Activated CD8-positive, alpha-beta memory T cell treated with anti-CD3 and anti-CD28 coated beads for 4 hours (primary cell): ENCODE data around the gene SYNPO2.
"Not testable (repeated sequence)": the region's sequence is repeated elsewhere in the genome, so short reads cannot be mapped to it uniquely, and the experiment has no call there.

Source experiments
- DNase-seq, 2 donors: peaks; one replicate each; pipeline ENCODE4 v3.0.0-alpha.2; 2020; ENCODE audit warnings: low read depth in 2 of 2

The SYNPO2 gene

GRCh38 chr4:119032921-119033685 lies 144.4 kb downstream of the SYNPO2 start:
- no peak for DNase-seq

DNA sequence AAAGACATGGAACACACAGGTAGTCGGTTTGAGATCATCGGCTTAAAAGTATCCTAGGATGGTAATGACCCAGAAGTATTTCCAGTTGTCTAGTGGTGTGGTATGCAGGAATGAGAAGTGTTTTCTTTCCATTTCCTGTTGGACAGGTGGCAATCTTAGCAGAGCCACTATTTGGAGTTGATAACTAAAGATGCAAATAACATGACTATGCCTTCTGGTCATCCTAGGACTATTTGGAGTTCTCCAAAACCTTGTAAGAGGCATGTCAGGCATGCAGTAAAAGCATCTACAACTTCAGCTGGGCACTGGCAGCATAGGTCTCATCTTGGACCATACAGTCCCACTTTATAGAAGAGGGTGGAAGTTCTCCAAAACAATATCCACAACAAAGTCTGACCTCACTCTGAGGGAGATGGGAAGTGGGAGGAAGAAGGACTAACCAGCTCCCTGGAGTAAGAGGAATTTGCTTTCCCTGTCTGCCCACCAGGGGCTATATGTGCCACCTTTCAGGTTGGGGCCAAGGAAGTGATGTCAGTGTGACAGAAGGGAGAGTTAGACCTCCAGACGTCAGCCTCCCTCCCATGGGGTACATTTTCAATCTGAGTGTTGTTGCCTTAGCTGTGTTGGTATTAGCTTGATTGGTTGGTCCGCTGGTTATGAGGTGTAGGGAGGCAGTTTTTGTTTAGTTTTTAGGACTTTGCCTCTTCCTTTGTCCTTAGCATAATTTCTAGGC lies 145.8 kb downstream of the SYNPO2 start:
- DNase-seq = no peak

DNA sequence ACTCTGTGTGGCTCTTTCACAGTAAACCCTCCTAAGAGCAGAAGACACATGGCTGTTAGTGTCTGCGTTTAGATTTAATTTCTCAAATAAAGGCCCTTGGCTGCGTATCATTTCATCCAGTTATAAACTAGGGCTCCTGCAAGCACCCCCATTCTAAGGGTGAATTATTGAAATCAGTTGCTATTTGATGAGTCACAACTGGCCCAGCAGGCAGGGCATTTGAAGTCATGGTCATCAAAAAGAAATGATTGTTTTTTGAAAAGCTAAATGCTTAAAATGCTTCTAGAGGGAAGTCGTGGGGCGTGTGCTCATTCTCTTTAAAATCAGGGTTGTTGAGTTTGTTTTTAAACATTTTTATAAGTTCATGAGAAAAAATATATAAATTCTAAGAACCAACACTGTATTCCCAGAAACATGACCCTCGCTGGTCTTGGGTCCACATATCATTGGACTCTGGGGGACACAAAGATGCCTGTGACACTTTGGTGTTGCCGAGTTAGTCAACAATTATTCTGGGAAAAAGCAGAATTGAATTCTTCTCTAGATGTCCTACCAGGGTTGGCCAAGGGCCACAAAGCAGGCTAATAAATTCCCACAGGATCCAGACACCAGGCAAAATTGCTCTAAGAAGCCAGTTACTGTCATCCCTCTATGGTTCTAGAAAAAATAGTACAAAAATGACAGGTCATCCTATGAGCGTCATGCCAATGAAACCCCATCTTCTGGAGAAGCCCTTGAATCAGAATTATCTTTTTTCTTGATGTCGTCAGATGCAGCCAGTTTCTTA lies 147.5 kb downstream of the SYNPO2 start:
- DNase-seq = no peak

- DNase-seq = no peak
Measured at GRCh38 chr4:119037709-119038108, 149.1 kb downstream of the SYNPO2 start.

DNA sequence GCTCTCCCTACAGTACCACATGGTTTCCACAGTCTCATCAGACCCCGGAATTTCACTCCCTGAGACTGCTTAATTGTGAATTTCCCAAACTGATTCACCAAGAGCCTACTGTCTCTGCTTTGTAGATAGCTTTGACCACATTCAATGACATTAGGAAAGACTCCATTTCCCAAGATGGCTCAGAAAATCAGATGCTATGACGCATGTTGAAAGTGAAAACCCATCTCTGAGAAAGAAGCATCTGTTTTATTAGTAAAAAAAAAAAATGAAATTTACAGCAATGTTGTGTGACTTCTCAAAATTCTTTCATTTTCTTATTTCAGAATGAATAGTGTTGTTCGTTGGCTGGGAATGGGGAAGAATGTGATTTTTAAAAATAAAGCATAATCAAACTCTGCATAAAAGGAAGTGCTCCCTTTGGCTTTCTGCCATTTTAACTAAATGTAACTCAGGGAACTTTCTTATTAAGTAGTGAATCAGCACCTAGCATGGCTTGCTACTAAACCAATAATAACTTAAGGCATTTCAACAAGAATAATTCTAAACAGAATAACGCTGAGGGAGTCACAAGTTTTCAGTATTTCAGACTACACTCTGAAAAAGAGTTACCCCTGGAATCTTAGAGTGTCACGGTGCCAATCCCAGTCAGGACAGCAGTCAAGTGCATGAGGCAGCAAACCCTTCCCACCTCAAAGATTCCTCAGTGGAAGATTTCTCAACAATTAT lies 149.6 kb downstream of the SYNPO2 start:
- no peak for DNase-seq

- DNase-seq = no peak
Measured at GRCh38 chr4:119039160-119039559, 150.5 kb downstream of the SYNPO2 start.

- DNase-seq = no peak
Measured at GRCh38 chr4:119039779-119040178, 151.1 kb downstream of the SYNPO2 start.

DNA sequence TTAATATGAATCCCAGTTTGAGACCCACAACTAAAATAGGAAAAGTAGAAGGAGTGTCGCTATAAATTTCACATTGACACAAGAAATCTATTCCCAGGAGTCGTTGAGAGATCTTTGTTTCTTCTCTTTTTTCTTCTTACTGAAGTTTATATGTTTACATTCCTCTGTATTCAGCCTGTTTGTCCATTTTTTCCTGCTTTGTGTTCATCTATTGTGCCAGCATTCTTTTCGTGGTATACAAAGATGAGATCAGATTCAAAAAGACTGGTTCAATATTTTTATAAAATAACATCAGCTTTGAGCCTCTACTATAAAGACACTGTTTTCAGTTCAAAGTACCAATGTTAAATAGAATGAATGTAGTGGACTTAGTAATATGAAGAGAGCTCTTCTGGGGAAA lies 151.6 kb downstream of the SYNPO2 start:
- no peak for DNase-seq

- no peak for DNase-seq
Measured at GRCh38 chr4:119040694-119041185, 152.1 kb downstream of the SYNPO2 start.

- DNase-seq = no peak
Measured at GRCh38 chr4:119041396-119041795, 152.7 kb downstream of the SYNPO2 start.

GRCh38 chr4:119041951-119042560 lies 153.4 kb downstream of the SYNPO2 start:
- peak; percentile 1 to 17 for DNase-seq

DNA sequence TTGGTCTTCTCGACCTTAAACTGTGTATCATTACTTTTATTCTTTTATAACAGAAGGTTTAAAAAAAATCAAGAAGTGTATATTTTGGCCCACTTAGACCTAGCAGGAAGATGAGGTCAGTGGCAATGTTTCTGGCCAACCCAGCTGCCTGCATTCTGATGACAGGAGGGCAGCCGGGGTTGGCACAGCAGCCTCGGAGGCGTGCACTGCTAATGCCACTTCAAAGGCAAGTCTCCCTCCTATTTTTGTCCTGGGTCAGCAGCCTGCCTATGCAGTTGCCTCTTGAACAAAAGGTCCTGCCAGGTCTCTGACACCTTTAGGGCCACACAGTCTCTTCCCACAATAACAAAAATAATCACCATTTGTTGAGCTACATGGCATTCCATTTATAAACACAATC lies 157.6 kb downstream of the SYNPO2 start:
- no peak for DNase-seq

DNA sequence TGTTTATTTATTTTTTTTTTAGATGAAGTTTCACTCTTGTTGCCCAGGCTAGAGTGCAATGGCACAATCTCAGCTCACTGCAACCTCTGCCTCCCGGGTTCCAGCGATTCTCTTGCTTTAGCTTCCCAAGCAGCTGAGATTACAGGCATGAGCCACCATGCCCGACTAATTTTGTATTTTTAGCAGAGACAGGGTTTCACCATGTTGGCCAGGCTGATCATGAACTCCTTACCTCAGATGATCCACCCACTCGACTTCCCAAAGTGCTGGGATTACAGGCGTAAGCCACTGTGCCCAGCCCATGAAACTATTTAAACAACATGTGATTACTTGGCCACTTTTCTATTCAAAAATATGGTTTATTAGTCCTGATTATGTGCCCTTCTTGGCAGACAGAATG lies 158.4 kb downstream of the SYNPO2 start:
- not testable (repeated sequence) for DNase-seq

GRCh38 chr4:119048446-119048845 lies 159.8 kb downstream of the SYNPO2 start:
- no peak for DNase-seq

GRCh38 chr4:119049342-119049741 lies 160.7 kb downstream of the SYNPO2 start:
- no peak for DNase-seq

DNA sequence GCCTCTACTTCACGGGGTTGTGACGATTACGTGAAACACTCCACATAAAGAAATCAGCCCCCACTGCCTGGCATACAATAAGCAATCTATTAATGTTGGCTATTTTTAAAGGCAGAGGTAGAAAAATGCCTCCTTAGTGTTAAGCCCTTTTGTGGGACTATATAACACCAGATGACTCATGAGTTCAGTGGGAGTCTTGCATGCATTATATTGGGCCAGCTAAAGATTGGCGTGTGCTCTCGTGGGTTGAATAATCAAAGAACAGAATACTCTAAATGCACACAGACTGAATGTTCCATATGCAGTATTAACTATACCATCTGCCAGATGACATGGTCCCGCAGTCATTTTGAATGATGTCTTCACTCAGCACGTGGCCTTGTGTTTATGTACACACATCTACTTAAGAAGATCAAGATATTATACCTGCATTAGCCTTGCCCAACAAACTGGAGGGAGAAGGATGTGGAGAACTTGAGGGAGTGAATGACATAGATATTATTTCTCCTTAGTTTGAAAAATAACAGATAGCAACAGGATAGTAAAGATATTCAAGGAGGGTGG lies 162.0 kb downstream of the SYNPO2 start:
- no peak for DNase-seq

- DNase-seq = no peak
Measured at GRCh38 chr4:119053245-119053644, 164.6 kb downstream of the SYNPO2 start.

GRCh38 chr4:119053997-119054396 lies 165.3 kb downstream of the SYNPO2 start:
- DNase-seq = no peak

GRCh38 chr4:119057417-119057816 lies 168.8 kb downstream of the SYNPO2 start:
- no peak for DNase-seq

- DNase-seq = no peak
Measured at GRCh38 chr4:119059221-119059620, 170.6 kb downstream of the SYNPO2 start.

GRCh38 chr4:119067125-119067524 lies 178.5 kb downstream of the SYNPO2 start:
- DNase-seq = not testable (repeated sequence)
